GM19043 (cell line): ENCODE results near the gene HAGHL.
"Not testable (repeated sequence)": the region's sequence is repeated elsewhere in the genome, so short reads cannot be mapped to it uniquely, and the experiment has no call there.

Experiments used
- ATAC-seq: cut with Tn5 transposase; IDR thresholded peaks from one replicate; pipeline ENCODE4 v1.9.1; 2021; ENCODE audit warnings: low read depth; ENCODE audit not compliant: unreplicated experiment

Gene HAGHL

DNA sequence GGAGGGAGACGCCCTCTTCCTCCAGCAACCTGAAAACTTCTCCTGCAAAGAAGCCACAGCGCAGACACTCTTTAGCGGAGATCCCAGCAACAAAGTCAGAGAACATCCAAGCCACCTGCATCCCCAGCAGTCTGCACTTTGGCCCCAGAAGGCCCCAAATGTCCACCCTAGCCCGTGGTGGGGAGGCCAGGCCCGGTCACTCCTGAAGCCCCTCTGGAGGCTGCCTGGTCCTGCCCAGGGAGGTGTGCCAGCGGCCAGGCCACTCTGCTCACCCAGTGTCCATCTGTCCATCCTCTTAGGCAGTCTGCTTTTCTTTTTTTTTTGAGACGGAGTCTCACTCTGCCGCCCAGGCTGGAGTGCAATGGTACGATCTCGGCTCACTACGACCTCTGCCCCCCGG, 5.4 kb downstream of the HAGHL start:
- ATAC-seq, result no peak

GRCh38 chr16:732936-733335, 6.0 kb downstream of the HAGHL start:
- no peak for ATAC-seq

DNA sequence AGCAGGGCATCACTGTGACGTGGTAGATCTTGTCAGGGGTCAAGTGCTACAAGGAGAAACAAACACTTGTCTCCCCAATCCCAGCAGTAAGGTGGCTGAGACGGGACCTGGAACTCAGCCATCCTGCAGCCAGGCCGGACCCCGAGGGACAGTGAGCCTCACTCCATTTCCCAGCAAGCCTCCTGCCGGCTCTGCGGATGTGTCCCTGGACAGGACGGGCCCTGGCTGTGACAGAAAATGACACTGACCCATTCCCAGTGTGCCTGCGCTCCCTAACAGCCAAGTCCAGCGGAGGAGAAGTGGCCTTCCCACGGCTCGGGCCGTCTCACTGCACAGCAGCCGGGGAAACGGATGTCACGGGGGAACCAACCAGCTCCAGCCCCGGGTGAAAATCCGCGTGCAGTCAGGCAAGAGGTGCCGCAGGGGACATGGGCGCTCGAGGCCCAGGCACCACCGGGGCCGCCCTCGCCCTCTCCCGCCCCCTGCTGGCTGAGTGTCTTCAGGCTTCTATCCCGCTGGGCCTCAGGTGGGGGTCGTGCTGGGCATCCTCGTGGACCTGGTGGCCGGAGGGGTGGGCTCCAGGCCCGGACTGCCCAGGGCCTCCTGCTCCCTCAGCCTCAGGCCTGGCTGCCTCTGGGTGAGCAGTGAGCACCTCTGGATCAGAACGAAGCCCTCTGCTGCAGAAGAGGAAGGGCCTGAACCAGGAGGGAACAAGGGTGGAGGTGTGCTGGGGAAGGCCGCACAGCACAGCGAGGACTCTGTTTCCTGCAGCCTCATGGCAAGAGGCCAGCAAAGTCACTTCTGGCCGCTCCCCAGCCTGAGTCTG, 6.7 kb downstream of the HAGHL start:
- no peak for ATAC-seq

- ATAC-seq, result no peak
Measured at GRCh38 chr16:734208-734980, 7.5 kb downstream of the HAGHL start.

- ATAC-seq, result no peak
Measured at GRCh38 chr16:734981-735881, 8.3 kb downstream of the HAGHL start.

GRCh38 chr16:735982-736453, 9.1 kb downstream of the HAGHL start:
- ATAC-seq, result no peak

GRCh38 chr16:736936-737481, 10.1 kb downstream of the HAGHL start:
- ATAC-seq, result no peak

DNA sequence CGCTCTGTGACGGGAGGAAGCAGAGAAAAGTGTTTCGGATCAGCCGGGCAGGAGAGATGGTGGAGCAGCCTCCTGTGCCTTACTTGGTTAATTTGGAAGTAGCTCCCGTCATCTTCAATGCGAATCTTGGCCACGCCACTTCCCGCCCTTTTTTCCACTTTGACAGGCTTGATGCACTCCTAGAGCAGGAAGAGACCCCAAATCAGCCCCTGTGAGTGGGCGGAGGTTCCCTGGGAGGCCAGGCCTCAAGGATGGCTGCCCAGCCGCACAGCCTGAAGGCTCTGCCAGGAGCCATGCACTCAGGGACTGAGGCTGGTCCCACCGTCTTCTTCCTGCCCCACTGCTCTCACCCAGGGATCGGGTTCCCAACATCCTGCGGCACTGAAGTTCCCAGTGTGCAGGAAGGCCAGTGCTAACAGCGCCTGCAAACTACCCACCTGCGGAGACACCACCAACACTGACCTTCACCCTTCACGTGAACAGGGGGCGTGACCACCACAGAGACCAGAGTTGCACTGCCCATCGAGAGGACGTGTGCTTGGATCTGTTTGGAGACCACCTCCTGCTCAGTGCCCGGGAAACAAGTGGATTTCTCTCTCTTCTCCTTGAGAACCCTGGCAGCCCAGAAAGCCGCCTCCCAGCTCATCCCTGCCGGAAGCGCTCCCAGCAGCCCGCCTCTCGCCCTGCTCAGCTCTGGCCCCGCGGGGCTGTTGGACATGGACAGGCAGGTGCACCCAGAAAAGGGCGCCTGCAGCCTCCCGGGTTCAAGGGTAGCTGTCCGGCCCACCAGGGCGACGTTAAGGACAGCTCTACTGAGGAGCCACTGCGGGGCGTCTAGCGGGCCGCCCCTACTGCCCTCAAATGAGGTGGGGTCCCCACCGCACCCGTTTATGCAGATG, 12.9 kb downstream of the HAGHL start:
- no peak for ATAC-seq

- ATAC-seq, result no peak
Measured at GRCh38 chr16:740459-740763, 13.5 kb downstream of the HAGHL start.

- peak; percentile 59 for ATAC-seq
Measured at GRCh38 chr16:740764-741505, 14.0 kb downstream of the HAGHL start, which contains the start of gene CIAO3. Gene CIAO3 (minus strand): TSS chr16:740997. CDS start chr16:740985, 12 bp downstream.

DNA sequence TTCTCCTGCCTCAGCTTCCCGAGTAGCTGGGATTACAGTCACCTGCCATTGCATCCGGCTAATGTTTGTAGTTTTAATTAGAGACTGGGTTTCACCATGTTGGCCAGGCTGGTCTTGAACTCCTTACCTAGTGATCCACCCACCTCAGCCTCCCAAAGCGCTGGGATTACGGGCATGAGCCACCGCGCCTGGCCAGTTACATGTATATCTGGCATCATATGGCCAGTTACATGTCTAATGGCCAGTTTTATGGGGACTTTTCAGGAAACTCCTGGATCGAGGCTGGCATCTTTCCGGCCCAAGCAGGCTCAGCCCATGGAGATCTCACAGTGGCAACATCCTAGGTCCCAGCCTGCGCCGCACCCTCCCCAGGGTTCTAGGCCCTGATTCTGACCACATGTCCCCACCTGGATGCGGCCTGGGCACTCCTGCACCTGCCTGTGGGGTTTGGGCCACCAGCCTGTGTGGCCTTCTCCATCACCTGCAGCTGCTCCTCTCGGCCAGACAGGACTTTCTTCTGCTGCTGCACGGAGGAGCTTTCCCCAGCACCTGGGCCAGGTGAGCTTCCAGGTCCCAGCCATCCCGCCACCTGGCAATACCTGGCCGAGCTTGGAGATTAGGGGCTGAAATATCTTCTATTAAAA, 15.2 kb downstream of the HAGHL start:
- no peak for ATAC-seq

- not testable (repeated sequence) for ATAC-seq
Measured at GRCh38 chr16:742894-743293, 16.0 kb downstream of the HAGHL start.

GRCh38 chr16:743794-744500, 17.0 kb downstream of the HAGHL start:
- ATAC-seq, result no peak

GRCh38 chr16:745739-746138, 18.8 kb downstream of the HAGHL start:
- ATAC-seq, result no peak

GRCh38 chr16:746637-747036, 19.7 kb downstream of the HAGHL start:
- ATAC-seq, result no peak

DNA sequence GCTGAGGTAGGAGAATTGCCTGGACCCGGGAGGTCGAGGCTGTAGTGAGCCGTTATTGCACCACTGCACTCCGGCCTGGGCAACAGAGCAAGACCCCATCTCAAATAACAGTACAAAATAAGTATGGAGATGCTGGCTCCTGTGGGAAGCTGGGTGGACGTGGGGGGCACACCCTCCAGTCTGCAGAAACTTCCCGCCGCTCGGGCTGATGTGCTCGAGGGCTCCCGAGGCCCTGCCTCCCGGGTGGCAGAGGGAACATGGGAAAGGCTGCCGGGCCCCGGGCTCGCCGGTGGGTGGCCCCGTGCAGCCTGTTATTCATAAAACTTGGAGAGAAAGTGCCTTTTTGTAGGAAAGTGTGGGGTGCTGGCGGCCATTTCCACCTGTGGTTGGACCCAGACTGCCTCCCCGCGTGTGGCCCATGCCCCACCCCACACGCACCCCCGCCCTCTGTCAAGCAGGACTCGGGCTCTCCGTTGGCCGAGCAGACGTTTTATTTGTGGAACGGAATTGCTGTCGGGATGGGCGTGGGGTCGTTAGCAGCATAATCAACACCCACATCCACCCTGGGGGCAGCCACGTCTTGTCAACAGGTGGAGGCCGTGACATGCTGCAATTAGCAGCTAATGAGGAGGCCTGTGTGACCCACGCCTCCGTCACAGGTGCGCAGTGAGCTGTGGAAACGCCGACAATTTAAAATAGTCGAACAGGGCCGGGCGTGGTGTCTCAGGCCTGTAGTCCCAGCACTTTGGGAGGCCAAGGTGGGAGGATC, 21.3 kb downstream of the HAGHL start:
- no peak for ATAC-seq

DNA sequence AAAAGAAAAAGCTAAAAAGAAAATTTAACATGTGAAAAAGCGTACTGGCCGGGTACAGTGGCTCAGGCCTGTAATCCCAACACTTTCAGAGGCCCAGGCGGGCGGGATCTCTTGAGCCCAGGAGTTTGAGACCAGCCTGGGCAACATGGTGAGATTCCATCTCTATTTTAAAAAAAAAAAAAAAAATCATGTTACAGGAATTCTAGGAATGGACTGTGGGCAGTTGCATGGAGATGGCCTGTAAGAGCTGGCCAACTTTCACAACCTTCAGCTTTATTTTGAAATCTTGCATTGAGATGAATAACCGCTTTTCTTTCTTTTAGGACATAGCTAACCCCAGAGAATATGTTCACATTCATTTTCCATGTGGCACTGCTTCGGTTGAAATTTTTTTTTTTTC, 22.1 kb downstream of the HAGHL start:
- ATAC-seq, result no peak
